ENCODE measurements around the gene SLC12A7. TPM values are rescaled to one million over a fixed set of nuclear protein-coding genes. Genes with fewer than 3 reads are reported as not detected.

SLC12A7 gene
- total RNA-seq, 1 donor from 2014 or later = 80.8 TPM

DNA sequence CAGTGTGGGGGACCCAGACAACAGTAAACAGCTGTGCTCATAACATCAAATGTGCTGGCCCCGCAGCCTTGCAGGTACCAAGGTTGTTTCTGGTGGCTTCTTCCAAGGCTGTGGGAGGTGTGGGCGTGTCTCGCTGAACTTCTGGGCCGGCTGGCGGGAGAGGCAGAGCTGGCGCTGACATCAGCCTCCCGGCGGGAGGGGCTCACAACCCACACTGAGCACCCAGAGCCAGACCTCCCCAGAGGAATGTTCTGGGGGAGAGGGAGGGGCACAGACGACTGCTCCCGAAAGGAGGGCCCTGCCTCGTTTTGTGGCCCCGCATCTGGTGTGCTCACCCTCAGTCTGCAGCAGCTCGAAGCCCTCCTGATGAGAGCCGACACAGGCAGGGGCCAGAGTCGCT, 6.9 kb upstream of the SLC12A7 start:
- Mint-ChIP-seq H3K27me3 (peaks cover 41% of the 10 kb centered on the region), H3K27ac (no peak overlapping the region), H3K36me3 (ENCODE audit: insufficient read depth) (no peaks in the 10 kb centered on the region), H3K4me1 (ENCODE audit: low read depth) (peaks cover 2% of the 10 kb centered on the region), H3K9me3 (ENCODE audit: low read depth) (no peaks in the 10 kb centered on the region), H3K4me3 (ENCODE audit: low read depth) (no peak overlapping the region)
- TF ChIP-seq, protein P1, sequence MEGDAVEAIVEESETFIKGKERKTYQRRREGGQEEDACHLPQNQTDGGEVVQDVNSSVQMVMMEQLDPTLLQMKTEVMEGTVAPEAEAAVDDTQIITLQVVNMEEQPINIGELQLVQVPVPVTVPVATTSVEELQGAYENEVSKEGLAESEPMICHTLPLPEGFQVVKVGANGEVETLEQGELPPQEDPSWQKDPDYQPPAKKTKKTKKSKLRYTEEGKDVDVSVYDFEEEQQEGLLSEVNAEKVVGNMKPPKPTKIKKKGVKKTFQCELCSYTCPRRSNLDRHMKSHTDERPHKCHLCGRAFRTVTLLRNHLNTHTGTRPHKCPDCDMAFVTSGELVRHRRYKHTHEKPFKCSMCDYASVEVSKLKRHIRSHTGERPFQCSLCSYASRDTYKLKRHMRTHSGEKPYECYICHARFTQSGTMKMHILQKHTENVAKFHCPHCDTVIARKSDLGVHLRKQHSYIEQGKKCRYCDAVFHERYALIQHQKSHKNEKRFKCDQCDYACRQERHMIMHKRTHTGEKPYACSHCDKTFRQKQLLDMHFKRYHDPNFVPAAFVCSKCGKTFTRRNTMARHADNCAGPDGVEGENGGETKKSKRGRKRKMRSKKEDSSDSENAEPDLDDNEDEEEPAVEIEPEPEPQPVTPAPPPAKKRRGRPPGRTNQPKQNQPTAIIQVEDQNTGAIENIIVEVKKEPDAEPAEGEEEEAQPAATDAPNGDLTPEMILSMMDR (IDR thresholded peaks at IDR 0.05; ENCODE audit: unreplicated experiment) = no peak
- DNase-seq (ENCODE audit: low spot score, unreplicated experiment) = no peak

GRCh38 chr5:1118231-1118698, 6.4 kb upstream of the SLC12A7 start:
- no peak overlapping the region for H3K27ac Mint-ChIP-seq
- no peaks in the 10 kb centered on the region for H3K36me3 Mint-ChIP-seq (ENCODE audit: insufficient read depth)
- no peaks in the 10 kb centered on the region for H3K9me3 Mint-ChIP-seq (ENCODE audit: low read depth)

GRCh38 chr5:1116977-1117376, 5.1 kb upstream of the SLC12A7 start:
- Mint-ChIP-seq H3K27me3 (peaks cover 35% of the 10 kb centered on the region), H3K9me3 (ENCODE audit: low read depth) (no peaks in the 10 kb centered on the region), H3K4me1 (ENCODE audit: low read depth) (peaks cover 1% of the 10 kb centered on the region), H3K27ac (no peak overlapping the region), H3K4me3 (ENCODE audit: low read depth) (no peak overlapping the region), H3K36me3 (ENCODE audit: insufficient read depth) (no peaks in the 10 kb centered on the region)
- DNase-seq (ENCODE audit: low spot score, unreplicated experiment) = no peak
- TF ChIP-seq, protein P1 (IDR thresholded peaks at IDR 0.05; ENCODE audit: unreplicated experiment) = no peak

More at GRCh38 chr5:1118231-1118698, 6.4 kb upstream of the SLC12A7 start:
- Mint-ChIP-seq H3K4me1 (ENCODE audit: low read depth) (peaks cover 1% of the 10 kb centered on the region), H3K27me3 (peaks cover 41% of the 10 kb centered on the region), H3K4me3 (ENCODE audit: low read depth) (no peak overlapping the region)
- TF ChIP-seq, protein P1 (IDR thresholded peaks at IDR 0.05; ENCODE audit: unreplicated experiment) = no peak
- DNase-seq (ENCODE audit: low spot score, unreplicated experiment) = no peak

DNA sequence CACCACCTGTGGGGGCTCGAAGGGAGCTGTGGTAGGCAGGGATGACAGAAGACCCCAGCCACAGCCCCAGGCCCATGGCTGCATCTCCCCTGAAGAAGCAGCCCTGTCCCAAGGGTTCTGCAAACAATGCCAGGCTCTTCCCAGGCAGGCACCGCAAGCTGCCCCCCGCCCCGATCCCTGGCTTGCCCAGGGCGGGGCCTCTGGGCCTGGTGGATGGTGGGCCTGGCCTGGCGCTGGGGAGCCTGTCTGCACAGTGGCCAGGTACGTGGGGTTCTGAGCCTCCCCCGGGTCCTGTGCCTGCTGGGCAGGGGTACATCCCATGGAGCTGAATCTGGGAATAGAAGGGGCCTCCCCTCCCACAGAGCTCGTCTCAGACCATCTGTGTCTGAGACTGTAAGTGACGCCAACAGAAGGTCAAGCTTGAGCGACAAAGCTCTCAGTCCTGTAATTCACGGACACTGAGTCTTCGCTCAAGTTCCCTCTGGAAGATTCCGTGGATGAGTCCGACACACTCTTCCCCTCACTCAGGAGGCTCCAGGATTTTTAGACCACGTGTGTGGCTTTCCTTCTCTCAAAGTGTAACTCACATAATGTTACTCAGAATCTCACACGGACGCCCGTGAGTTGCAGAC, 4.4 kb upstream of the SLC12A7 start:
- TF ChIP-seq, protein P1 (IDR thresholded peaks at IDR 0.05; ENCODE audit: unreplicated experiment) = no peak
- H3K9me3 Mint-ChIP-seq (ENCODE audit: low read depth) = no peaks in the 10 kb centered on the region
- H3K4me1 Mint-ChIP-seq (ENCODE audit: low read depth) = peaks cover 1% of the 10 kb centered on the region
- H3K27me3 Mint-ChIP-seq = peaks cover 33% of the 10 kb centered on the region
- no peak for DNase-seq (ENCODE audit: low spot score, unreplicated experiment)
- no peaks in the 10 kb centered on the region for H3K36me3 Mint-ChIP-seq (ENCODE audit: insufficient read depth)
- no peak overlapping the region for H3K4me3 Mint-ChIP-seq (ENCODE audit: low read depth)
- H3K27ac Mint-ChIP-seq = no peak overlapping the region

DNA sequence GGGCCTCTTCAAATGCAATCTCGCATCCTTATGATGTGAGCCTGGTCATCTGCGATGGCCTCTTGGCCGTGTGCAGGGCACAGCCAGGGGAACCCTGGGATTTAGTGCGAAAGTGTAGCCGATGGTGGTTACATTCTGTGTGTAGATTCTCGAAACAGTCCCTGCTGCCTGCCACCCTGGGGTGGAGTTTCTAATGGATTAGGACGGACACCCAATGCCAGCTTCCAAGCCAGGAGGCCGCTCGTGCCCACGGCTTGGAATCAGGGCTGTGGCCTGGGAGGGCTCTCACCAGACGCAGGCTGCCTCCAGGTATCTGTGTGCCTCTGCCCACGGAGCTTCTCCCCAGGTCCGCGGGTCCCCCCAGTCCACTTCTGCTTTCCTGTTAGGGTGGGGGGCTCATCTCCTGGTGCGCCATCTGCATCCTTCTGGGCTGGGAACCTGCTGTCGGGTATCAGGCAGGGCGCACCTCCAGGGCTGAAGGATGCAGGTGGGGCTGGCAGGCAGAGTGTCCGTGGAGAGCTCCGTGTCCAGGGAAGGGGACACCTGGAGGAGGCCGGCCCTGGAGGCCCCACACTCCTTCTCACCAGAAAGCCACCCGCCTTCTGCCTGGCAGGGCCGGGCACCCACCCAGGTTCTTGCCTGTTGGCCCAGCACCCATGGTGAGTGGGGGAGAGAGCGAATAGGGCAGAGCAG, 3.4 kb upstream of the SLC12A7 start:
- H3K36me3 Mint-ChIP-seq (ENCODE audit: insufficient read depth) = no peaks in the 10 kb centered on the region
- H3K4me1 Mint-ChIP-seq (ENCODE audit: low read depth) = peaks cover 5% of the 10 kb centered on the region
- peaks cover 24% of the 10 kb centered on the region for H3K27me3 Mint-ChIP-seq
- H3K27ac Mint-ChIP-seq = no peak overlapping the region
- TF ChIP-seq, protein P1 (IDR thresholded peaks at IDR 0.05; ENCODE audit: unreplicated experiment) = no peak
- DNase-seq (ENCODE audit: low spot score, unreplicated experiment) = no peak
- H3K9me3 Mint-ChIP-seq (ENCODE audit: low read depth) = no peaks in the 10 kb centered on the region
- H3K4me3 Mint-ChIP-seq (ENCODE audit: low read depth) = no peak overlapping the region
